Stimulated activated CD4-positive, alpha-beta T cell treated with anti-CD3 and anti-CD28 coated beads, Interleukin-1b, Interleukin-23, amount 100 ng/mL, for 4 hours (primary cell): ENCODE measurements around the gene VWA2.
A peak's percentile ranks its signal among the peaks of the same experiment; 100 is the strongest.

Experiments used
- DNase-seq, 2 donors: peaks; one replicate each; pipeline ENCODE4 v3.0.0-alpha.2; 2020; ENCODE audit warnings: low read depth in 2 of 2

VWA2 gene

DNA sequence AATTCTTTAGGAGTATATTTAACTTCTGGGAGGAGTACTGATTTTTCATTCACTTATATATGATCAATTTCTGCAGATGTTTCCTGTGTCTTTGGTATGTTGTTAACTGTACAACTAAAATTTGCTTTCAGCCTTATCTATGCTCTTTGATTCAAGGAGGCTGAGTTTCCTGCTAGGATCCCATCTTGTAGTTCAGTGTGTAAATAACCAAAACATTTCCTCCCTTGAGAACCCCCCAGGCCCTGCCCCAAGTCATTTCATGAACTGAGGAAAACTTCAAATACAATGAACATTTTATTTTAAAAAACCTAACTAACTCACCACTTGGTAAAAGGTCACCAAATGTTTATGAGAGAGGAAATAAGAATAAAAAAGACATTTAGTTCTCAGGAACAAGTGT, 55.5 kb downstream of the VWA2 start:
- DNase-seq: no peak

DNA sequence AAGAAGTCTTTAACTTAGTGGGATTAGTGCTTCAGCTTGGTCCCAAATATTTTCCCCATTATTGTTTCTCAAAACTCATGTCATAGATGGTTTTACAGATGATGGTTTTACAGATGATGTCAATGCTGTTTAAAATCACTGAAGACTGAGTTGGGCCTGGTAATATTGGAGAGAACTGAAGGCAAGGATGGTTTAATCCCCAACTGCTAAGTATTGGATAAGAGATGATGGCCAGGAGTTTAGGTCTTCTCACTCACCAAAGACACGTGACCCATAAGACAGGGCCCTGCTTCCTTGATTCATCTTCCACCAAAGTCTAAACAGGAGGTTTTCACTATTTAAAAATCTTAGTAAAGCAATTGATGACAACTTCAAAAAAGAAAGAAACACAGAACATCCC, 56.3 kb downstream of the VWA2 start:
- DNase-seq: no peak

DNA sequence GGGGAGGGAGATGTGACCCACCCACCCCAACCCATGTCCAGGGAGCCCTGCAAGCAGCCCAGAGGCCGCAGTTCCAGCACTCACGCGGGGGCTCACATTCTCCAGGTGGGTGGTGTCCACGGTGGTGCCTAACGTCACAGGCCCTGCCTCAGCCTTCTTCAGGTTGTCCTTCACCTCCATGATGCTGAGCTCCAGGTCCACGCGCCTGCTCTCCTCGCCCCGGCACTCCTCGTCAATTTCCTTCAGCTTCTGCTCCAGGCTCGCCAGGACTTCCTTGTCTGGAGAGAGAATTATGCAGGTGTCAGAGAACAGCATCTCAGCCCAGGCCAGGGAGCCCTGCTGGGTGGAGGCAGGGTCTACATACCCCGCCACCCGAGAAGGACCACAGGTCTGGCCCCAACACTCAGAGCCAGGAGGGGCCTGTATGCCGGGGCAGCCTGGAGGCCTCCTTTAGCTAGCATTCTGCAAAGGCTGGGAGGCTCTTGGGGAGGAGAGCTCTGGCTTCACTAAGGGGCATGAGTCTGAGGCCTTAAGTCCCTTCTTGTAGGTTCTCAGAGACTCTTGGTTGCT, 58.2 kb downstream of the VWA2 start:
- DNase-seq: no peak

DNA sequence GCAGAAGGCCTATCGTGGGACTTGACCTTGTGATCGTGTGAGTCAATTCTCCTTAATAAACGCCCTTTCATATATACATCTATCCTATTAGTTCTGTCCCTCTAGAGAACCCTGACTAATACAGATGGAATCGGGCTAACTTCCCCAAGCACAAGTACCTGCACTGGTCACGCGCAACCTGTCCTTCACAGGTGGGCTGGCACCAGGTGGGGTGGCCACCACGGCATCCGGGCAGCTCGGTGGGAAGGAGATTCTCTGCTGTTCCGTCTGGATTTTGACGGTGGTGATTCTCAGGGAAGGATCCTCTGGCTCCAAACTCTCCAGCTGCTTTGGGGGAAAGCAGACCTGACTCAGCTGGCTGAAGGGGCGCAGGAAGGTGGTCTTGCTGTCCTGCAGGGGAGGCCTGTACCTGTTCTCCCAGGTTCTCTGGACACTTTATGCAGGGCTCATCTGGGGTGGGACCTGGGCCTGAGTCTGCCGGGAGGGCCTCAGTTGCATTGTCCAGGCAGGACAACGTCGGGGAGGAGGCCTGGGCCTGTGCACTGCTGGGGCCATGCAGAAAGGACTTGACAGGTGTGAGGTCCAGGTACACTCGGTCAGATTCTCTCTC, 61.1 kb downstream of the VWA2 start:
- DNase-seq: no peak

DNA sequence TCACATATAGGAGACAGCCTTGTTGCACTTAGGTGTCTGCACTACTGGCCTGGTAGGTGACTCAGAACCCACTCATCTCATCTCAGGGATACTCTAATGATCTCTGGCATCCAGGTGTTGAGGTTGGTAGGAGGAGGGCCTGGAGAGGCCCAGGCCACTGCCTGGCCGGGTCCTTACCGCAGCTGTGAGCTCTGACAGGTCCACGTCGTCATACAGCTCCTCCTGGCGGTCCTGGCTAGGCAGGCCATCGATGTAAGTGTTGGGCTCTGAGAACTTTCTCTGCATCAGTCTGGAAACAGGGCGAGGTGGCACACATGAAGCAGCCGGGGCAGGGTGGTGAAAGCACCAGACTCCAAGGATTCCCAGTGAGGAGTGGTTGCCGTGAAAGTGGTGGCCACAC, 62.1 kb downstream of the VWA2 start:
- no peak for DNase-seq

DNA sequence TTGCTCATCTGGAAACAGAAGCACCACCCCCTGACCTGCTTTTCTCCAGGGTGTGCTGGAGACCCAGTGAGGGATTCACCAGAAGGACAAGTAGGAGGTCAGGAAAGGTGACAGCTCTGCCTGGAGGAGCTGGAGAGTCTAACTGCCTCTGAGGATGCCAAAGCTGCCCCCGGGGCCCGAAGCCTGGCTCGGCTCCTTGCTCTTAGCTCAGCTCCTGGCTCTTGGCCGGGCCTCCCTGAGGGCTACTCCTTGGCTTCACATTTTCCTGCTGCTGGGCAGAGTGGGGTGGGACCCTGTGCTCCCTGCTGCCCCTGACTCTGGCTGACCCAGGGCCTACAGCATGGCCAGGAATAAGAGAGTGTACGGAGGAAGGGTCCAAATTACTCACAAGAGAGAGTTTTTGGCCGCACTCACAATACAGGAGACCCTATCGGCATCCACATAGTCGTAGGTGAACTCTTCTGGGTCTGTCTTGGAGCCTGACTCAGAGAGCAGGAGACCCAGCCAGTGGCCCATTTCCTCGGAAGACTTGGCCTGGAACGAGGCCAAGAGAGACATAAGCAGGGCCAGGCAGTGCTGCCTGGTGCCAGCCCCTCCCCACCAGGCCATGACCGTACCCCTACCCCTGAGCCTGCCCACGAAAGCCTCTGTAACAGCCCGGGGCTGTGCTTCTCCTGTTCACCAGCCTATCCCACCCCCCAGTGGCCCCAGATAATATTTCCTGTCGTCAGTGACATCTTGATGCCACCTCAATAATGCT, 63.1 kb downstream of the VWA2 start:
- DNase-seq: no peak

DNA sequence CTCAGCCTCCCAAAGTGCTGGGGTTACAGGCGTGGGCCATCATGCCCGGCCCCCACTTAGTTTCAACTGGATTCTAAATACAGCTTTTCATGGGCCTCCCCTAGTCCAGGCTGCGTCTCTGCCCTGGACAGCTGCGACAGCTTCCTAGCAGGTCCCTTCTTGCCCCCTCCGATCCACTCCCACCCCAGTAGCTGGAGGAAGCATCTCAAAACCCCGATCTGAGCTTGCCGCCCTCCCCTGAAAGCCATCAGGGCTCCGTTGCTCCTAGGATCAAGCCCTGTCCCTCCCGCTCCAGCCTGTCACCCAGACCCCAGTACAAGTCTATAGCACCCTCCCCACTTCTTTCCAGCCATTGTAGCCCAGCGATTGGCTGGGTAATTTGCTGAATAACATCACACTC, 64.5 kb downstream of the VWA2 start:
- no peak for DNase-seq

DNA sequence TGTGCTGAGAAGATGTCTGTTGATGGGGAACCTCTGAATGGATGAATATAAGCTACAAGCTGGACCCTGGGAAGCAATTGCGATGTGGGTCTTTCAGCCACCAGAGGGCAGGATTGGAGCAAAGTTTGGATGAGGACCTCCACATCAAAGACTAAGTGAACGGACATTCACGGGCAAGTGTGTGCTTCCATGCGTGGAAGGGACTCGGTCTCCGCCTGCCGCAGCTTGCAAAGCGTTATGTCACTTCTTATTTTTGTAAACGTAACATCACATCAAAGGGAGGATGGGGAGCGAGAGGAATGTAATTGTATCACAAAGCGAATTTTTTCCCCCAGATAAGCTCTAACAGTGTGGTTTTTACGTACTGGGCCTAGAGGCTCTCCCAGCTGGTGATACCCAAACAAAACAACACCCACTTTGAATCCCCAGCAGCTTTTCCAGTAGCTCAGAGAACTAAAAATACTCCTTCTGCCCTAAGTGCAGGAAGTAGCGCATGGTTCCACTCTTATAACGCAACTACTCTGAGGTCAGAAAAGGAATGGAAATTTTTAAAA, 65.0 kb downstream of the VWA2 start:
- DNase-seq: peak; percentile 53 to 58

DNA sequence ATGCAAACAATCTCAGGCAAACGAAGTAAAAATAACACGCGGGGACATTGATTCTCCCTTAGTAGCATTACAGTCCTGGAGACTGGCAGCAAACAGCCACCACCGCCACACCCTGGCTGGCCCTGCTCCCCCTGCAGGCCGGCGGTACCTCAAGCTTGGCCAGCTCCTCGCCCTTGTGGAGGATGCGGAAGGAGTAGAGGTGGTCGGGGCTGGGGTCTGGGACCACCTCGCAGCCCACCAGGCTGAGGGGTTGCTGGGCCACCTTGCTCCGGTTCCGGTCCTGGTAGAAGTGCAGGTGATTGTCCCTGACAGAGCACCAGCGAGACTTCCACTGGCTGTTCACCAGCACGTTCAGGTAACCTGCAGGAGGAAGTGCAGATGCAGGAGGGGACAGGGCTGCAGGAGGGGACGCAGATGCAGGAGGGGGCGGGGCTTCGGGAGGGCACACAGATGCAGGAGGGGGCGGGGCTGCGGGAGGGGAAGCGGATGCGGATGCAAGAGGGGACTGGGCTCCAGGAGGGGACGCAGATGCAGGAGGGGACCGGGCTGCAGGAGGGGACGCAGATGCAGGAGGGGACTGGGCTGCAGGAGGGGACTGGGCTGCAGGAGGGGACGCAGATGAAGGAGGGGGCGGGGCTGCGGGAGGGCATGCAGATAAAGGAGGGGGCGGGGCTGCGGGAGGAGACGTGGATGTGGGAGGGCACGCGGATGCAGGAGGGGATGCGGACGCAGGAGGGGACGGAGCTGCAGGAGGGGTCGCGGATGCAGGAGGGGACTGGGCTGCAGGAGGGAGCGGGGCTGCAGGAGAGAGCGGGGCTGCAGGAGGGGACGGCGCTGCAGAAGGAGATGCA, 65.7 kb downstream of the VWA2 start:
- DNase-seq: peak; percentile 31 to 45

DNA sequence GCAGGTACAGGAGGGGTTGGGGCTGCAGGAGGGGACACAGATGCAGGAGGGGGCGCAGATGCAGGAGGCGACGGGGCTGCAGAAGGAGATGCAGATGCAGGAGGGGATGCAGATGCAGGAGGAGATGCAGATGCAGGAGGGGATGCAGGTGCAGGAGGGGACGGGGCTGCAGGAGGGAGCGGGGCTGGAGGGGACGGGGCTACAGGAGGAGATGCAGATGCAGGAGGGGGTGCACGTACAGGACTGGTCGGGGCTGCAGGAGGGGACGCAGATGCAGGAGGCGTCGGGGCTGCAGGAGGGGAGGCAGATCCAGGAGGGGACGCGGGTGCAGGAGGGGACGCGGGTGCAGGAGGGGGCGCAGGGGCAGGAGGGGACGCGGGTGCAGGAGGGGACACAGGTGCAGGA, 66.5 kb downstream of the VWA2 start:
- no peak for DNase-seq

DNA sequence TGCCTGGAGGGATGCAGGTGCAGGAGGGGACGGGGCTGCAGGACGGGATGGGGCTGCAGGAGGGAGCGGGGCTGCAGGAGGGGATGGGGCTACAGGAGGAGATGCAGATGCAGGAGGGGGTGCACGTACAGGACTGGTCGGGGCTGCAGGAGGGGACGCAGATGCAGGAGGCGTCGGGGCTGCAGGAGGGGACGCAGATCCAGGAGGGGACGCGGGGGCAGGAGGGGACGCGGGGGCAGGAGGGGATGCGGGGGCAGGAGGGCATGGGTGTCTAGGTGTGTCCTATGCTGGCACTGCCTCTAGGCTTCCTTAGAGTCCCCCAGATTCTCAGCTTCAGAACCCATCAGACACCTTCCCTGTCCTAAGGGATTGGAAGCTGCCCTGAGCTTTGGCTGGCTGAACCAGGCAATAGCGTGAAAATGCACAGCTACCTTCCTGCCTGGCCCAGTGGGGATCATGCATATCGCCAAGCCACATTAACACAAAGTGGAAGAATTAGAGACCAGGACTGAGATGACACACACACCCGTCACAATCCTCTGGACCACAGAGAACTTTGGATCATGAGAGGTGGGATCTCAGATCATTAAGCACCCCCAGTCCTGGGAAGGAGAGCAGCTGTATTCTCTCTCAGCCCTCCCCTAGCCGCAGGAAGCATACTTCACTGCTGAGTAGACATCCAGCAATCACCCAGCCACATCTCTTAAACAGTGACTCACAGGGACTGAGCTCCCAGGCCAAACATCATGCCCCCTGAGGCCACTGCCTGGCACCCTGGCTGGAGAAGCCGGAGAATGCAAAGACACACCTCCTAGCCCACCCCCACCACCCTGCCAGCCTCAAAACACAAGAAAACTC, 67.3 kb downstream of the VWA2 start:
- no peak for DNase-seq

DNA sequence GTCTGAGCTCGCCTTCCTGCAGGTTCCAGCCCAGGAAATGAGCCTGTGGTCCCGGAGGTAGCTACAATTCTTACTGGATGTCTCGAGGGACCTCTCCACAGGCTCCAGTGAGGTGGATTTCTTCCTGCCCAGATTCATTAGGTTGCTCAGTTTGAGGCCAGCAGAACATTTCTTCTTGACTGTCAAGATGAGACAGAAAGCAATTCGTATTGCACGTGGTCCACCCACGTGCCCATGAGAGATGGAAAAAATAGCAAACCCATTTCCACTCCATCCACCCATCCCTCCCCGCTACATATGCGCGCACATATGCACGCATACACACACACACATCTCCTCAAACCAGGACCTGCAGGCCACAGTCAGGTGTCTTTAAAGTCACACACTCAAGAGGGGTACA, 68.7 kb downstream of the VWA2 start:
- DNase-seq: no peak

DNA sequence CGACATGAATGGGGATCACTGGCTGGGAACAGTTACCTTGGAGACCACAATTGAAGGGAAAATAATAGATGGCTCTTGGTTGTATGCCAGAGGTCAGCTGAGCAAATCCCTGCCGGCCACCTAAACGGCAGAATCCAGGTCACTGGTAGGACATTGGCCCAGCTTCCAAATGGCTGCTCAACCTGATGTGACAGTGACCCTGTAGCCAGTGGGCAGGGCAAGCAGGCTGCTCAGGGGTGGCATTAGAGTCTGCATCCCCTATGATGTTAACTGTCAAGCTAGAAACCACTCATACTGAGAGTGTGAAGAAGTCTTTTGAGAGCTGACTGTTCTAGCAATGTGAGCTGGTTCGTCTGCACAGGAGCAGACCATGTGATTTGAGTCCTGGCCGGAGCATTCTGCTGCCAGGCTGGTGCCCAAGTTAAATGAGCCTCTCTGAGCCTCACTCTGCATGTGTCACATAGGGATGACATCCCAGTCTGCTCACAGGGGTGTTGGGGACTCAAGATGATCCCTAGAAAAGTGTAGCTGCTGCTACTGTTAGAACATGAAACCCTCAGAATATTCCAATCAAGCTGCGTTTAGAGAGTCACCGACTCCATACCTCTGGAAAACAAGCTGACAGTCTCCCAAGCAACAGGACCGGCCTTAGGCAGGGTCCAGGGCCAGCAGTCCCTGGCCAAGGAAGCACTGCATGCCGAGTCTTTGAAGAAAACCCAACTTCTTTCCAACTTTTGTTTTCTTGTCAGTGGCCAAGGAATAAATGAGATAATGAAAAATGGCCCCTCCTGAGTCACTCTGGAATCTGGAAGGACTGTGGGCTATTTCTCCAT, 69.7 kb downstream of the VWA2 start:
- no peak for DNase-seq

DNA sequence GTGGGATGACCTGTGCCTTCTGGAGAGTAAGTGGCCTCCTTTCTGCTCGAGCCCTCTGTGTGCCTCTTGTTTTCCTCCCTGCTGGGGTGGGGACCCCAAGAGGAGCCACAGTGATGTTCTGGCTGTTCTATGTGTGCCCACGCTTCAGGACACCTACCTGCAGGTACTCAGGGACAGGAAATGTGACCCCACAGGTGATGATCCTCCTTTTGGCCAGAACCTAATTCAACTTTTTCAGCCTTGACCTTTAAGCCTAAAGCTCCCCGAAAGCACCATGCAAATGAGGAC, 70.3 kb downstream of the VWA2 start:
- no peak for DNase-seq

DNA sequence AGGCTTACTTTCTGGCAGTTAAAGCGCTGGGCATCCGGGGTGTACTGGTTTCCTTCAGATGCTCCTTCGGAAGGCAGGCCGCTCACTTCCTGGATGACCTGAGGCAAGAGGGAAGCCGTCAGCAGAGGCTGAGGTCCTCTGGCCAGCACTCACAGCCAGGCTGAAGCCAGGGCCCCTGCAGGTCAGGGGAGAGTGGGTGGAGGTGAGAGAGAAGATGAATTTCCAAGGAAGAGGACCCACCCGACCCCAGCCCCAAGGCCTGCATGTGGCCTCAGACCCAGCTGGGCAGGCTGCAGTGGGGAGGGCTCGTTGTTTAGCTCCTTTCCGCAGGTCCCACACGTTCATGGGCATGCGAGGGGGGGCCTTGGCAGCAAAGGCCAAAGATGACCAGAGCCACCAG, 71.3 kb downstream of the VWA2 start:
- no peak for DNase-seq

DNA sequence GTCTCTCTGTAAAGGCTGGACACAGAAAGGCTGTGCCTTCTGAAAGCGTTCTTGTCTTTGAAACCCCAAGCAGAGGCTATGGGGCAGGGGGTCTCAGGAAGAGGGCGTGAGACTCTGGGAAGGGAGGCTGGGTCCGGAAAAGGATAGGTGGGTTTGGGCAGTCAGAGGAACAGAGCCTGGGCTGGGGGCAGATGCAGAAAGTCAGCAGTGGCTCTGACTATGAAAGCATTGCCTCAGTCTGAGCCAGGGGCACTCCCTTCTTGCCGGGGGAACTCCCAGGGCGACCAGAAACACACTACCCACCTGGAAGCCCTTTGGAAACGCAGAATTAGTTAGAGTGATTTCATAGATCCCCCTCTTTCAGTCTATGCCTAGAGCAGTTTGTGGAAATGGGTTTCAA, 72.0 kb downstream of the VWA2 start:
- DNase-seq: no peak

DNA sequence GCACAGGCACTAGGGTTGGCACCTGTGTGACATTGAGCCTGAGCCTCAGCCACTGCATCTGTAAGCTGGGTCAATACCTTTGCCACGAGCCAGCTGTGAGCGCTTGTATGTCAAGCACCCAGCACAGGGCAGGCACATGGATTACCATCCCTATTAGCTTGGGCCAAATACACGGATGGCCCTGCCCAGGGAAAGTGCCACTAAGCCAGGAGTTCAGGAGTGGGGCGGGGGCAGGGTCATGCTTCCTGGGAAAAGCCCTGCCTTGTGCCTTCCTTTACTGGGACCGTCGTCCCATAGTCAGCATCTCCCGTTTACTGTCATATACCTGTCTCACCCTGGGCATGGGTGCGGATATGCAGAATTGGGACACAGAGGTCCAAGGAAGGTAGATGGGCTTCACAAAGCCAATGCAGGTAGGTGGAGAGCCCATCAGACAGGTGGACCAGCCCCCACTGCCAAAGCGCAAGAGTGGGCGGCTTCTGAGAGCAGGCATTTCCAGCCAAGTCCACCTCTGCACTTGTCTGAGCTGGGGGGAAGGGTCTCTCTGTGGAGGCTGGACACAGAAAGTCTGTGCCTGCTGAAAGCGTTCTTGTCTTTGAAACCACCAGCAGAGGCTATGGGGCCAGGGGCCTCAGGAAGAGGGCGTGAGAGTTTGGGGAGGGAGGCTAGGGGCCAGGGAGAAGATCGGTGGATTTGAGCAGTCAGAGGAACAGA, 72.6 kb downstream of the VWA2 start:
- DNase-seq: no peak

DNA sequence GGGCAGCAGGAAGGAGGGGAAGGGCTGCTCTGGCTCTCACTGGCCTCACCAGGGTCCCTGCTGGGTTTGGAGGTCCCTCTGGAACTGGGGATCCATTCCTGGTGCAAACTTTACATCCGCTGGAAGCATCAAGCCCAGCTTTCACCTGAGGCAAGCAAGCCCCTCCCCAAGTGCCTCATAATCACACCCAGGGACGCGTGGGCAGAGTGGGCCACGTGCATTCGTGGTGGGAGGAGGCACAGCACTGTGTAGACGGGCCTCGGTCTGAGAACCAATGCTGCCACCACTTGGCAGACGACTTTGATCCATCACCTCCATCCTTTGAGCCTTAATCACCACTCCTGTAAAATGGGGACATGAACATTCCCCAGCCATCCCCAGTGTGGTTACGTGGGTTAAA, 74.1 kb downstream of the VWA2 start:
- DNase-seq: no peak

DNA sequence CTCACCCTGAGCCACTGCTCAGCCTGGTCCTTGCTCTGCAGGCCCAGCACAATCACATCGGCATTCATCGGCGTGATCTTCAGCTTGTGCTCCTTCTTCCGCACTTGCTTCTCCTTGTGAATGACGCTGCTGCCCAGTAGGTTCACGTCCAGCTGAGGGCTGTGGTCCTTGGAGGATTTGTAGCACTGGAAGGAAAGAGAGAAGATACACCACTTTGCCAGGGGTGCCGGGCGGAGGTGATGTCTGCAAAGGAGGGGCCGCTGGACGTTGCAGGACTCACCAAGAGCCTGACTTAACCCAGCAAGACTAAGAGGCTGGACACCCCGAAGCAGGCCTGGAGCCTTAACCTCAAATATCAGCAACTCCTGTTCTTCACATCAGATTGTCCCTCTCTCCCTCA, 74.8 kb downstream of the VWA2 start:
- no peak for DNase-seq
